ENCODE measurements around the gene SLC36A1.

SLC36A1 gene

DNA sequence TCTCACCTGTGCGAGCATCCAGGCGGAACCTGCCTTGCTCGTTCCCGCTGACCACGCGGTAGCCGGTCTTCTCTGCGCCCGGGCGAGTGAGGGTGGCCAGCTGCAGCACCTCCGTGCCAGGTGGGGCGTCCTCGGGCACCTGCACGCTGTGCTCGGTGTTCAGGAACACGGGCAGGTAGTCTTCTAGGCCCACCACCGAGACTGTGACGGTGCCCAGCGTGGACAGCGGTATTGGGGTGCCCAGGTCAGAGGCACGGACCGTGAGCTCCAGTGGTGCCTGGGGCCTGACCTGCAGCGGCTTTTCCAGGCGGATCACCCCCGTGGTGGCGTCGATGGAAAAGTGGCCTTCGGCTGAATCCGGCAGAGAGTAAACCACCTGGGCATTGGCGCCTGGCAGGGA lies 84.2 kb downstream of the SLC36A1 start:
- Histone ChIP-seq H3K27ac (ENCODE audit: low read depth, low read length, poor library complexity, severe bottlenecking) (no peak overlapping the region), H3K27me3 (ENCODE audit: insufficient read depth, low read length) (no peaks in the 10 kb centered on the region; the same call in 1 of the 2 replicates), H3K4me1 (ENCODE audit: insufficient read depth, low read length, severe bottlenecking) (no peaks in the 10 kb centered on the region), H3K36me3 (ENCODE audit: insufficient read depth, low read length) (no peaks in the 10 kb centered on the region), H3K9me2 (ENCODE audit: low read depth, low read length) (no peaks in the 10 kb centered on the region), H3K4me2 (ENCODE audit: low read length) (no peak overlapping the region), H2AFZ (ENCODE audit: low read length) (no peak overlapping the region), H3F3A (ENCODE audit: insufficient read depth, low read length) (no peaks in the 10 kb centered on the region), H3K79me2 (ENCODE audit: insufficient read depth, low read length) (no peaks in the 10 kb centered on the region), H4K20me1 (ENCODE audit: insufficient read depth, low read length) (no peaks in the 10 kb centered on the region), H3K4me3 (ENCODE audit: low read depth, low read length, poor library complexity, severe bottlenecking) (no peak overlapping the region), H3K9ac (ENCODE audit: low read length) (no peak overlapping the region), H3K9me3 (ENCODE audit: low read length) (no peaks in the 10 kb centered on the region)
- no peak for TF ChIP-seq EZH2 (IDR thresholded peaks at IDR 0.05; ENCODE audit: borderline replicate concordance, low read length)
- TF ChIP-seq, protein P1, sequence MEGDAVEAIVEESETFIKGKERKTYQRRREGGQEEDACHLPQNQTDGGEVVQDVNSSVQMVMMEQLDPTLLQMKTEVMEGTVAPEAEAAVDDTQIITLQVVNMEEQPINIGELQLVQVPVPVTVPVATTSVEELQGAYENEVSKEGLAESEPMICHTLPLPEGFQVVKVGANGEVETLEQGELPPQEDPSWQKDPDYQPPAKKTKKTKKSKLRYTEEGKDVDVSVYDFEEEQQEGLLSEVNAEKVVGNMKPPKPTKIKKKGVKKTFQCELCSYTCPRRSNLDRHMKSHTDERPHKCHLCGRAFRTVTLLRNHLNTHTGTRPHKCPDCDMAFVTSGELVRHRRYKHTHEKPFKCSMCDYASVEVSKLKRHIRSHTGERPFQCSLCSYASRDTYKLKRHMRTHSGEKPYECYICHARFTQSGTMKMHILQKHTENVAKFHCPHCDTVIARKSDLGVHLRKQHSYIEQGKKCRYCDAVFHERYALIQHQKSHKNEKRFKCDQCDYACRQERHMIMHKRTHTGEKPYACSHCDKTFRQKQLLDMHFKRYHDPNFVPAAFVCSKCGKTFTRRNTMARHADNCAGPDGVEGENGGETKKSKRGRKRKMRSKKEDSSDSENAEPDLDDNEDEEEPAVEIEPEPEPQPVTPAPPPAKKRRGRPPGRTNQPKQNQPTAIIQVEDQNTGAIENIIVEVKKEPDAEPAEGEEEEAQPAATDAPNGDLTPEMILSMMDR (IDR thresholded peaks at IDR 0.05; ENCODE audit: low read length) = no peak

DNA sequence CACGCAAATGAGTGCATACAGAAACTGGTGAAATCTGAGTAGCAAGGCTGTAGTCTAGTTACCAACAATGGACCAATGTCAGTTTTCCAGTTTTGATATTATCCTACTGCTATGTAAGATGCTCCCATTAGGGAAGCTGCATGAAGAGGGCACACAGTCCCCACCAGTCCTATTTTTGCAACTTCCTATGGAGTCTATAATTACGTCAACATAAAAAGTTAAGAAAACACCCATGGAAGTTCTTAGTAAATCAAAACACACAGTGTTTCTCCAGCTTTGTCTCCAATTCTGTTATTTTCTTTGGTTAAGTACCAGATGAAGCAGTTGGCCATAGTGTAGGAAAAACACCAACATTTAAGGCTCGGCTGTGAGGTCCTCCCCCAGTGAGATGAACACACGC lies 85.0 kb downstream of the SLC36A1 start:
- no peaks in the 10 kb centered on the region for H3K4me1 ChIP-seq (ENCODE audit: insufficient read depth, low read length, severe bottlenecking)
- H2AFZ ChIP-seq (ENCODE audit: low read length) = no peak overlapping the region
- H3K4me2 ChIP-seq (ENCODE audit: low read length) = no peak overlapping the region
- no peaks in the 10 kb centered on the region for H3K9me2 ChIP-seq (ENCODE audit: low read depth, low read length)
- no peaks in the 10 kb centered on the region for H3K36me3 ChIP-seq (ENCODE audit: insufficient read depth, low read length)
- H3K79me2 ChIP-seq (ENCODE audit: insufficient read depth, low read length) = no peaks in the 10 kb centered on the region
- no peaks in the 10 kb centered on the region for H4K20me1 ChIP-seq (ENCODE audit: insufficient read depth, low read length)
- H3K4me3 ChIP-seq (ENCODE audit: low read depth, low read length, poor library complexity, severe bottlenecking) = no peak overlapping the region
- no peak overlapping the region for H3K27ac ChIP-seq (ENCODE audit: low read depth, low read length, poor library complexity, severe bottlenecking)
- H3K27me3 ChIP-seq (ENCODE audit: insufficient read depth, low read length) = no peaks in the 10 kb centered on the region; the same call in 1 of the 2 replicates
- H3K9ac ChIP-seq (ENCODE audit: low read length) = no peak overlapping the region
- no peaks in the 10 kb centered on the region for H3F3A ChIP-seq (ENCODE audit: insufficient read depth, low read length)
- no peaks in the 10 kb centered on the region for H3K9me3 ChIP-seq (ENCODE audit: low read length)
- TF ChIP-seq EZH2 (IDR thresholded peaks at IDR 0.05; ENCODE audit: borderline replicate concordance, low read length) = no peak
- TF ChIP-seq, protein P1 (IDR thresholded peaks at IDR 0.05; ENCODE audit: low read length) = no peak

DNA sequence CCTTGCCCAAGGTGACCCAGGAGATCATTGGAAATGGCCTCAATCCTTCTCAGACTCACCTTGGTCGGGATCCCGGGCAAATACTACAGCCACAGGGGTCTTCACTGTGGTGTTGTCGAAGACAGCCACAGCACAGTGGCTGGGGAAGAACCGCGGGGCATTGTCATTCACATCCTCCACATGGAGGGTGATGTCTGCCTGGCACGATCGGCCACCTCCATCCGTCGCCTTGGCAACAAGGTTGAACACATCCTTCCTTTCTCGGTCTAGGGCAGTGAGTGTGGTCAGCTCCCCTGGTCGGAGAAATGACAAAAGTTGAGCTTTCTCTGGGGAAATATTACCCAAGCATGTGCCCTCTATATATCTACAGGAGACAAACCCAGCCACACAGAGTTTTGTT lies 86.9 kb downstream of the SLC36A1 start:
- H3K9ac ChIP-seq (ENCODE audit: low read length) = no peak overlapping the region
- H3K36me3 ChIP-seq (ENCODE audit: insufficient read depth, low read length) = no peaks in the 10 kb centered on the region
- TF ChIP-seq, protein P1 (IDR thresholded peaks at IDR 0.05; ENCODE audit: low read length) = no peak
- TF ChIP-seq EZH2 (IDR thresholded peaks at IDR 0.05; ENCODE audit: borderline replicate concordance, low read length) = no peak
- no peak overlapping the region for H3K4me3 ChIP-seq (ENCODE audit: low read depth, low read length, poor library complexity, severe bottlenecking)
- H3K79me2 ChIP-seq (ENCODE audit: insufficient read depth, low read length) = no peaks in the 10 kb centered on the region
- H3K4me1 ChIP-seq (ENCODE audit: insufficient read depth, low read length, severe bottlenecking) = no peaks in the 10 kb centered on the region
- no peaks in the 10 kb centered on the region; the same call in 1 of the 2 replicates for H3K27me3 ChIP-seq (ENCODE audit: insufficient read depth, low read length)
- H3K4me2 ChIP-seq (ENCODE audit: low read length) = no peak overlapping the region
- H3K27ac ChIP-seq (ENCODE audit: low read depth, low read length, poor library complexity, severe bottlenecking) = no peak overlapping the region
- no peak overlapping the region for H2AFZ ChIP-seq (ENCODE audit: low read length)
- H3K9me2 ChIP-seq (ENCODE audit: low read depth, low read length) = no peaks in the 10 kb centered on the region
- no peaks in the 10 kb centered on the region for H4K20me1 ChIP-seq (ENCODE audit: insufficient read depth, low read length)
- no peaks in the 10 kb centered on the region for H3K9me3 ChIP-seq (ENCODE audit: low read length)
- H3F3A ChIP-seq (ENCODE audit: insufficient read depth, low read length) = no peaks in the 10 kb centered on the region
